Measurements from ENCODE around the gene ARSA.
"Not testable (repeated sequence)": the region's sequence is repeated elsewhere in the genome, so short reads cannot be mapped to it uniquely, and the experiment has no call there.

Gene ARSA

DNA sequence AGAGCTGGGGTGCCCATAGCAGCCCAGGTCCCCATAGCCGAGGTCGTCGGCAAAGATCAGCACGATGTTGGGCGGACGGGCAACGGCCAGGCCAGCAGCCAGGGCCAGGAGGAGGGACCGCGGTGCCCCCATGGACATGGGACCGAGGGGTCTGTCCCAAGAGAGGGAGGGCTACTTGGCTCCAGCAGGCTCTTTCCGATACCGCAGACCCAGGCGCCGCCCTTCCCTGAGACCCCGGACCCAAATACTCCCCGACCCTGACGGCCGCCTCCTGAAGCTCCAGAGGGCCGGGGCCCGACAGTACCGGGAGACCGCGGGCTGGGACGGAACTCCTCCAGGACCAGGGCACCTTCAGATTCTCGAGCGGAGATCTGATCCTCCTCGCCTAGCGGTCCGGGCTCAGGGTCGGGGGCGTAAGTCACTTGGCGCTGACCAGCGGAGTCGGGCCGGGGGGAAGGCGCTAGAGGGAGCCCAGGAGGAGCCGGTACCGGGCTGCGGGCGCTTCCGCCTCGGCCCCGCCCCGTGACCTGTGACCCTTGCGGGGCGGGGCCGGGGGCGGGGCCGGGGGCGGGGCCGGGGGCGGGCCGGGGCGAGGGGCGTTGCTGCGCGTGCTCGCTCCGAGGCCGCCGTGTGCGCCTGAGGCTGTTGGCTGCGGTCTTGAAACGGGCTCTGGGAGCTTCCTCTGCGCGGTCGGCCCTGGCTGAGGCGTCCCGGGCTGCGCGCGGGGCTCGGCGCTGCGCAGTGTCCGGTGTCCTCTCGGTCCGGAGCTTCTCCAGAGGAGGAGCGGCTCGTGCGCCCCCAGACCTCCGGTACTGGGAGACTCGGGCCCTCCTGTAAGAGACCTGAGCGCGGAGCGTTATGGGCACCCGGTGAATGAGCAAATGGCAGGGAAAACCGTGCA lies at the start of gene ARSA:
Gene ARSA (minus strand): TSS at position 511 of the 901 bp plus-strand sequence. CDS start 373 bp downstream, at position 138.
- no peak for FAIRE-seq

DNA sequence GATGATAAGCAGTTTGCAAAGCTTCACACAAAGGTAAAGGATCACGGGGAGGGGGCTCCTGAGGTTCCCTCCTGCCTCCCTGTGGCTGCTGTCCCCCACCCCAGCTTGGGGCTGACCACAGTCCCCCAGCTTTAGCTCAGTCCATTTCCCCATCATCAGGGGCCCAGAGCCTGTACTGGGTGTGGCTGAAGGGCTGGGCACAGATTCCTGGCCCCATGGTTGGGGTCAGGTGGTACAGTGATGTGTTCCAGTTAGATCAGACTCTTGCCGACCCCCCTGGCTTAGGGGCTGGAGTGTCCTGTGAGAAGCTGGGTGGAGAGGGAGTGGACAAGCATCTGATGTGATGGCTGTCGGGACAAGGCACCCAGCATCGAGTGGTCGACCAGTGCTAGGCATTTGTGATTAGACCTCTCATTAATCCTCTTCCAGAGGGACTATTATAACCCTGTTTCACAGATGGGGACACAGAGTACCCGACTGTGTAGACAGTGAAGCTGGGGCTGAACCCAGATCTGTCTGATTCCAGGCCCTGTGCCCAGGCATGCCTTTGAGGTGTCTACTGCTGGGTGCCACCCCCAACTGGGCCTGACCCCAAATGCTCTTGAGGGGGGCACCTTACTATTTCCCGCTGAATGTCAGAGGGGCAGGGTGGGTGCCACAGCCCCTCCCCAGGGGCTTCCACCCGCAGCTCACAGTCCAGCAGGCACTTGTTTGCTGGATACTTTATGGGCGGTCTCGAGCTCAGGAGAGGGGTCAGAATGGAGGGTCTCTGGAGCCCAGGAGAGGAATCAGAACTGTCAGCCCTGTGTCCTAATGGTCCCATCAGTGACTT lies 48.9 kb upstream of the ARSA start:
- no peak for FAIRE-seq

DNA sequence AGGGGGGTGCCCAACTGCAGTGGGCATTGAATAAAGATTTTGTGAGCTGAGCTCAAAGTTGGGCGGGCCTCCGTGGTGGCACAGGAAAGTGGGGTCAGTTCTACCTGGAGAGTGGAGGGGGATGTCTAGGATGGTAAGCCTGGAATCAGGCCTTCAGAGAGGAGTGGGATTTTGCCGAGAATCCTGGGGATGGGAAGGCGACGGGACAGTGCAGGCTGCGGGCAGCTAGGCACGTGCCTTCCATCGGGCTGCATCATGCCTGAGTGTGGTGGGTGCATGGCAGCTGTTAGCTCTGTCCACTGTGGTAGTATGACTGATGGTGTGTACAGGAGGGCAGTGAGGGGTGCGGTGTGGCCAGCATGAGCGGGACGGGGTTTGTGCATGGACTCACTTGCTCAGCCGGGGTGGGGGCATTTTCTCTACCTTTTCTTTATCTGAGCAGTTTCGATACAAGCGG lies 48.3 kb upstream of the ARSA start:
- no peak for FAIRE-seq

DNA sequence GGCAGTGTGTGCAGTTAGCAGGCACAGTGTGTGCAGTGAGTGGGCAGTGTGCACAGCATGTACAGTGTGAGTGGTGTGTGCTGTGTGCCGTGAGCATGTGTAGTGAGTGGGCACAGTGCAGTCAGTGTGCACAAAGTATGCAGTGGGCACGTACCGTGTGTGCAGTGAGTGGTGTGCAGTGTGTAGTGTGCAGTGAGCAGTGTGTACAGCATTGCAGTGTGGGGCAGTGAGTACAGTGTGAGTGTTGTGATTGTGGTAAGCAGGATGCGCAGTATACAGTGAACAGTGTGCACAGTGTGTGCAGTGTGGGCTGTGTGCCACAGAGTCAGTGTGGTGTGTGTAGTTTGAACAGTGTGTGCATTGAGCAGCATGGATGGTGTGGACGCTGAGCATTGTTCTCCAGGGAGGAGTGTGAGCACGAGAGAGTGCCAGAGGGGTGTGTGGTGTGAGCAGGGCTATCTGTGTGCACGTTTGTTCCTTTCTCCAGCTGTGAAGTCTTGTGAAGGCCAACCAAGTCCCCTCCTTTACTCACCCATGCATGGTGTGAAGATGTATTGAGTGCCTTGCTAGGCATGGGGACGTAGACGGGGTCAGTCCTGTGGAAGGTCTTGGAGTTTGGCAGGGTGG lies 47.7 kb upstream of the ARSA start:
- no peak for FAIRE-seq

DNA sequence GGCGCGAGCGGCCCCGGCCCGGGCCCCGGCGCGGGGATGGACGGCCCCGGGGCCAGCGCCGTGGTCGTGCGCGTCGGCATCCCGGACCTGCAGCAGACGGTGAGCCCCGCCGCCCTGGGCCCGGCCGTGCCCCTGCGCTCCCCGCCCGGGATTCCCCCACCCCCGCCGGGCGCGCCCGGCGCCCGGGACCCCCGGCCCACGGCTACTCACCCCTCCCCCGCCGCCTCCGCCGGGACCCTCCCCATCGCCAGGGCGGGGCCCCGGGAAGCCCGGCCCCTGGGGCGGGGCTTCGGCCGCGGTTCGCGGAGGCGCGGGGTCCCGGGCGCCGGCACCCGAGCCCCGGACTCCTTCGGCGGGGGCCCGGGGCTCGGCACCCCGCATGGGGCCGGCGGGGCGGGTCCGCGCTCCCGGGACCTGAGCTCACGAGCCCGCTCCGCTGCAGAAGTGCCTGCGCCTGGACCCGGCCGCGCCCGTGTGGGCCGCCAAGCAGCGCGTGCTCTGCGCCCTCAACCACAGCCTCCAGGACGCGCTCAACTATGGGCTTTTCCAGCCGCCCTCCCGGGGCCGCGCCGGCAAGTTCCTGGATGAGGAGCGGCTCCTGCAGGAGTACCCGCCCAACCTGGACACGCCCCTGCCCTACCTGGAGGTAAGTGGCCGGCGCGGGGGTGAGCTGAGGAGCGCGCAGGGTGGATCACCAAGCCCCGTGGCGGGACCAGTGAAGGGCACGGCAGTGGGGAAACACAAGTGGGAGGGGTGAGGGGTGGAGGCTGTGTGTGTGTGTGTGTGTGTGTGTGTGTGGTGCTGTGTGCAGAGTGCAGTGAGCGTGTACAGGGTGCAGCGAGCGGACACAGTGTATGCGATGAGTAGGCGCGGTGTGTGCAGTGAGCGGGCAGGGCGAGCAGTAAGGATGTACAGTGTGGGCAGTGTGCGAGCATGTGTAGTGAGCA lies 46.9 kb upstream of the ARSA start:
- FAIRE-seq: no peak

DNA sequence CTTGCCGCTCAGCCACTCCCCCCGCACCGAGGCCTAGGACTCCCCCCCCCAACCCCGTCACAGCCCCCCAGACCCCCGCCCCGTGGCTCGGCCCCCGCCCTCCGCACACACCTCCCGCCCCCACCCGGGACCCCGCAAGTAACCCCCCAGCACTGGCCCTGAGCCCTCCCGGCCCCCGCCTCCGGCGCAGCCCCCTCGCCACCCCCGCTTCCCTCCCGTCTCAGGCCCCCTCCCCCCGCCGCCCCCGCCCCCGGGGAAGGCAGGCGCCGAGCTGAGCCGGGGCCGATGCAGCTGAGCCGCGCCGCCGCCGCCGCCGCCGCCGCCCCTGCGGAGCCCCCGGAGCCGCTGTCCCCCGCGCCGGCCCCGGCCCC lies 46.2 kb upstream of the ARSA start:
- FAIRE-seq: no peak

DNA sequence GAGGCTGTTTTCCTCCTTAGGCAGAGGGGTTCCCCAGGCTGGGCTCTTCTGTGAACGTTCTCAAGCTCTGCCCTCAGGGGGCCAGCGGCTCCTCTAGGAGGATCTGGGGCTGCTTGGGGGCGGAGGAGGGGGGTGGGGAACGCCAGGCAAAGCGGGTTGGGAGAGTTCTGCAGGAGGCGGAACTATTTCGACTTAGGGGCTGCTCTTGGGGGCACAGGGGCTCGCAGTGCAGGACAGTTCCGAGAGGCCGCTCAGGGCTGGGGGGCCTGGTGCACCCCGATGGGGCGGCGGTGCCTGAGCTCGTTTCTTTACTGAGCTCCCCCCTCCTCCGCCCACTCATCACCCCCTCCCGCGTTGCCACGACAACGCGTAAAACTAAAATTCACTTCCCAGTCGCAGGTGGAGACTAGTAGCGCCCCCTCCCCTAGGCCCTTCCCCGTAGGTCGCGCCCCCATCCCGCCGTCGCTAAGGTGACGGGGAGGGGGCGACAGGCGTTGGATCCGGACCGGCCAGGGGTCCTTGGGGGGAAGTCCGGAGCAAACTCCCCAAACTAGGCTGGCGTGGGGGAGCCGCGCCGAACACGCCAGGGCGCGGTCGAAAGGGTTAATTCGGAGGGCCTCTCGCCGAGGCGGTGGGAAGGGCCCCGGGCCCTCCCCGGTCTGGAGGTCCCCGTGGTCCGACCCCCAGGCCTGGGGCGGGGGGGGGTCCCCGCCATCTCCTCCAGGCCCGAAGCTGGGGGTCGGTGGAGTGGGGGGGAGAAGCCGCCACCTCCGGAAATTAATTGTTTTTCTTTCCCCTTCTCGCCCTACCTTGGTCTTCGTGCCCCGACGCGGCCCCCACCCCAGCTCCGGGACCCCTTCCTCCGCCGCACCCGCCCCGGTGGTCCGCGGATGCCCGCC lies 45.5 kb upstream of the ARSA start:
- FAIRE-seq: no peak

DNA sequence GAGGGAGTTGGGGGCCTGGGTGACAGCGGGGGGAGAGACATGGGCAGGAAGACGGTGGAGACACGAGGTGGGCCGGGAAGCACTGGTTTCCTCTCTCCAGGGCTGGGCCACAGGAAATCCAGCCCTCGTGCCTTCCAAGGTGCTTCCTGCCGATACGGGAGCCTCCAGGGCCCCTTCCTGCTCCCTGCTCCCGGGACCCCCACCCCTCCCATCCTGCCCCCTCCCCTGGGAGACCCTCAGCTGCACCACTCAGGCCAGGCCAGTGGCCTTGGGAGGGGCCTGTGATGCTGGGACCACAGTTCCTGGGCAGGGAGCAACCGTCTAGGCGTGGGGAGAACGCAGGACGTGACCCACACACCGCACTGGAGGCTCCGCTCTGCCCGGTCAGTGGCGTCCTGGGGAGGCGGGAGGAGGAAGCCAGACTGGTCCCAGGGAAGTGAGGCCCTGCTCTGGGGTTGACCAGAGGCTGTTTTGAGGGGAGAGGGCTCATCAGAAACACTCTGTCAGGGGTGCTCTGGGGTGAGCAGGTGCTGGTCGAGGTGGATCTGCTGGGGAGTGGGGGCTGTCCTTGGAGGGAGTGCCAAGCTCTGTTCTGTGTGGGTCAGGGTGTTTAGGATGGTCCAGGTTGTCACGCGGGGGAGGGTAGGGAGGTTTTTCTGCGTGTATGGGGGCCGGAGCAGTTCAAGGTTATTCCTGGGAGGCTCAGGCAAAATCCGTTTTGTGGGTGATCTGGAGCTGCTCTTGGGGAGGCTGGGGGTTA lies 44.7 kb upstream of the ARSA start, which contains the start of gene SHANK3:
Gene SHANK3 (plus strand): TSS at position 353 of the 760 bp plus-strand sequence.
- FAIRE-seq: no peak

DNA sequence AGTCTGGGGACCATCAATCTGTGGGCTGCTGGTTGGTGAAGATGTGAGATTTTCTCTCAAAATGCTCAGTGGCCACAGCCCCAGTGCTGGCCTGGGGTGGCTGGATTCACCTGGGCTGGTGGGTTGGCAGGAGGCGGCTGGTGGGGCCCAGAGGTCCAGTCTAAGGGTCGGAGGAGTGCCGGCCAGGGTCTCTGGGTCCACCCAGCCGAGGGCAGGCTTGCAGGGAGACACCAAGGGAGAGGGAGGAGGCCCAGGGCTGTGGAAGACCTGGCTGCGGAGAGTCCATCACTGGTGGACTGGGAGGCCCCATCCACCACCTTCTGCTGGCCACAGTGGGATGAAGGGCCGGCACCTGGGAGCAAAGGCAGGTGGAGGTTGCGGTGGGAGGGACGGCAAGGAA lies 44.1 kb upstream of the ARSA start:
- no peak for FAIRE-seq

DNA sequence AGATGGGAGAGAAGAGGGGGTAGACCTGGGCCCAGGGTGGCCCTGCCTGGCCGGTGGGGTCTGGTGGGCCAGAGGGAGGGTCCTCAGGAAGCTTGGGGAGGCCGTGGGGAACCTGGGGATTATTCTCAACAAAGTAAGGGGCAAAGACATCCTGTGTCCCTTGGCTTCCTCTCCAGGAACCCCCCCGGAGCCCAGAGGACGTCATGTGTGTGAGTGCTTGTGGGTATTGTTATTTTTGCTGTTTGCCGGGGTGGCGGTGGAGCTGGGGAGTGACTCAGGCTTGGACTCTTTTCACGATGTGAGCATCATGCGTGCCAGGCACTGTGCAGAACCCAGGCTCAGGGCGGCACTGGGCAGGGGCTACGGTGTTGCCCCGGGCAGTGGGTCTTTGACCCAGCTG lies 43.7 kb upstream of the ARSA start:
- no peak for FAIRE-seq

DNA sequence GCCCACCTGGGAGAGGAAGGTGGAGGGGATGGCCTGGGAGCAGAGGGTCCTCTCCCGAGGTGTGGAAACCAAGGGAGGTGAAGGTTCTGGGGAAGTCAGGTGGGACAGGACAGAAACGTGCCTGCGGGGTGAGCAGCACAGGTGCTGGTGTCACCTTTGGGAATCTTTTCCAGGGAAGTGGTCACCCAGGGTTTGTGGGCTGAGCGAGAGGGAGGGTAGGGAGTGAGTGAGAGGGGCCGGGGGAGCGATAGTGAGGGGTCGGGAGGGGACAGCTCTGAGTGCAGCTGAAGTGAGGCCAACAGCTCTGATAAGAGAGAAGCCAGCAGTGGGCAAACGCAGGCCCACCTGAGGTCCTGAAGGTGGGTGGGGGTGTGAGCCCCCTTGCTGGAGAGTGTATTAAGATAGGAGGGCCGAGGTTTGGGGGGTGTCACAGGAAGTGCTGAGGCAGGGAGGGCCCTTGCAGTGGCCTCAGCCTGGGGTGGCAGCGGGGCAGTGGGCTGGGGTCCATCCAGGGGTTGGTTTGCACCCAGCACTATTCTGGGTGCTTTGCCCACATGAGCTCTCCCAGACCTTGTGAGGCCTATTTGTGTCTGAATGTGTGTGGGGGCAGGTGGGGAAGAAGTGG lies 43.1 kb upstream of the ARSA start:
- no peak for FAIRE-seq

DNA sequence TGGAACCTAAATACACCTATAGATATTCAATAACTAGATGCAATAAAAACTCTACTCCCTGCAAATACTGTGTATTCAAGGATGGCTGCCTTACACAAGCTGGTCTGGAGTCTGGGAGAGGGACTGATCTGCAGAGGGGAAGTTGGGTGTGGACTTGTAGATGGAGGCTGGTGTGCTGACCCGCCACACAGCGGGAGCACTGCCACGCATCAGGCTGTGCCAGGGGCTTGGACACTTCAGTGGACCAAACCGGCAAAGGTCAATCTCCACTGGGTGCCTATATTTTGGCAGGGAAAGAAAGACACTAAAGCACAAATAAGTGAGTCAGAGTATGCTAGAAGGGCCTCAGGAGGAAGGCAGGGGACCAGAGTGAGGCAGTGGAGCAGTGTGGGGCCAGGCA lies 42.6 kb upstream of the ARSA start:
- no peak for FAIRE-seq

DNA sequence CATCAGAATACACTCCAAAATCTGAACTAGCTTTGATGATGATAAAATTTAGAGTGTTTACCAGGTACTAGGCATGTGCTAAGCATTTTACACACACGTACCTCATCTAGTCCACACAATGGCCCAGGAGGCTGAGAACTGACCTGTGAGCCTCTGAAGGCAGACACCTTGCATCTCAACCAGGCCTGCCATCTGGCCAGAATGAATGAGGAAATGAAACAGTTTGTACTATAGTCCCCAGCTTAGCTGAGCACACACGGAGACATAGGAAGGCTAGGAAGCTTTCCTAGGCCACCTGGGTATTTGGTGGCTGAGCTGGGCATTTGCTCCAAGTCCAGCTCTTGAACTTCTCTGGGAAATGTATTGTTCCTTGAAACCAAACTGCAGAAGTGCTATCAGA lies 37.8 kb upstream of the ARSA start:
- FAIRE-seq: no peak

DNA sequence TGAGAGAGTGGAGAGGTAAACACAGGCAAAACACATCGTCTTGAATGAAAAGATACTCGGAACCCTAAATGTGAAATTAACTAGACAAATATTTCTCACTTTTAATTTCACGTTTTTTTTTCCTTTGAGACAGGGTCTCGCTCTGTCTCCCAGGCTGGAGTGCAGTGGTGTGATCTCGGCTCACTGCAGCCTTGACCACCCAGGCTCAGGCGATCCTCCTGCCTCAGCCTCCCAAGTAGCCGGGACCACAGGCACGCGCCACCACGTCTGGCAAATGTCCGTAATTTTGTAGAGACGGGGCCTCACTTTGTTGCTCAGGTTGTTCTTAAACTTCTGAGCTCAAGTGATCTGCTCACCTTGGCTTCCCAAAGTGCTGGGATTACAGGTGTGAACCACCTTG lies 37.3 kb upstream of the ARSA start:
- no peak for FAIRE-seq

DNA sequence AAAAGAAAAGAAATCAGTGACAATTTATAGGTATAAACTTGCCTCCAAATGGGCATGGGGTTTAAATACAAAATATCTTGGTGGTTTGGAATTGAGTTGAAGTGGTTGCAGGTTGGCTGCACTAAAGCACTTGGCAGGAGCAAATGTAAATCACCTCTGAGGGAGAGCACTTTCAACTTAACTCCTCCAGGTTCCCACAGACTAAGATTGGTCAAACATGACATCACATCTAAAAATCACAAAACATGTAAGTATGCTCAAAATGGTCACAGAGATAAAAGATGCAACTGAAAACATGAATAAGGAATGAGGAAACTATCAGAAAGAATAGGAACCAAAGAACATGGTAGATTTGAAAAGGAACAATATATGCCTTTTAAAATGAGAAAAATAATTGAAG lies 32.4 kb upstream of the ARSA start:
- no peak for FAIRE-seq

DNA sequence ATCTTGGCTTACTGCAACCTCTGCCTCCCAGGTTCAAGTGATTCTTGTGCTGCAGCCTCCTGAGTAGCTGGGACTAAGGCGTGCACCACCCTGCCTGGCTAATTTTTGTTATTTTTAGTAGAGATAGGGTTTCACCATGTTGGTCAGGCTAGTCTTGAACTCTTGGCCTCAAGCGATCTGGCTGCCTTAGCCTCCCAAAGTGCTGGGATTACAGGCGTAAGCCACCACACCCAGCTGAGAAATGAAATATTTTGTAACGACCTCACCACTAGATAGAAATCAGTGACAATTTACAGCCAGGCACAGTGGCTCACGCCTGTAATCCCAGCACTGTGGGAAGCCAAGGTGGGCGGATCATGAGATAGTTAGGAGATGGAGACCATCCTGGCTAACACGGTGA lies 31.8 kb upstream of the ARSA start:
- not testable (repeated sequence) for FAIRE-seq

DNA sequence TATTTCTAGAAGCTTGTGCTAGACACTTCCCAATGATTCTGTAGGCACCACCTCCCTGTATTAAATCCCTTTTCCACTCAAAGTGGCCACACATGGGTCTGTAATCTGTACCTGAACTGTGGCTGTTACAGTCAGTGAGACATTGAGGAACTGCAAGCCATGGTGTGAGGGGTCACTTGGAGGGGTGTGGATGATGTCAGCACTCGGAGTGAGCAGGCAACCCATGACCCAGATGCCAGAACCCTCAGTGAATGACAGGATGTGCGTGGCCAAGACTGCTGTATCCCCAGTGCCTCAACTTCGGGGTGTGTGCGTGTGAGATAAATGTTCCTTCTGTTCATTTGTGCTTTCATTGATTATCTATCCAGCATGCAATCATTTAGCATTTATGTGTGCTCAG lies 30.0 kb upstream of the ARSA start:
- no peak for FAIRE-seq

DNA sequence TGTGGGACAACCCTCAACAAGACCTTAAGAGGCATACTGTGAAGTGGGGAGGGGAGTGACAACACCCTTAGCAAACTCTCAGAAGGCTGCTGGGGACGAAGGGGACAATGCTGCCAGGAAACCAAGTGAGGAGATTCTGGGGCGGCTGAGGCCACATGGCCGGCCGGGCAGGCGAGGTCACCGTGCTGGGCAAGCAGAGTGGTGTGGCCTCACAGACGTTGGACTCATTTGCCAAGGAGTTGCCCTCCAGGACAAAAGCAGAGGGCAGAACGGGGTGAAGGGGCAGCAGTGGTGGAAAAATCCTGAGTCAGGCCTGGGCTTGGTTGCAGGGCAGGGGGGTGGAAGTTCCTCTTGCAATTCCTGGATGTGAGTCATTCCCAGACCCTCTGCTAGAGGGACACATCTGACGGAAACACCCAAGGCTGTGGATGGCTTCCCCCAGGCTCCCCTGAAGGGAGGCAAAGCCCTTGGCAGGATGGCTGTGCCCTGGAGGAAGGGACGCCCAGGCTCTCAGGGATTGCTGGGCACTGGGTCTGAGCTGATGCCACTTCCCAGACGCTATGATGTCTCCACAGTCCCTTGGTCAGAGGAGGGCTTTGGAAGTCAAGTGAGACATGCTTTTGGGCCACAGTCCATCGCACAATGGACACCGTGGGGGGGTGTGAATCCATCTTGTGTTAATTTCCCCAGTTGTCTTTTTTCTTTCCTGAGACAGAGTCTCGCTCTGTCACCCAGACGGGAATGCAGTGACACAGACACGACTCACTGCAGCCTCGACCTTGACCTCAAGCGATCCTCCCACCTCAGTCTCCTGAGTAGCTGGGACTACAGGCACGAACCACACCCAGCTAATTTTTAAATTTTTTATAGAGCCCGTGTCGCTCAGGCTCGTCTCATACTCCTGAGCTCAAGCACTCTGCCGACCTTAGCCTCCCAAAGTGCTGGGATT lies 28.4 kb upstream of the ARSA start:
- no peak for FAIRE-seq

DNA sequence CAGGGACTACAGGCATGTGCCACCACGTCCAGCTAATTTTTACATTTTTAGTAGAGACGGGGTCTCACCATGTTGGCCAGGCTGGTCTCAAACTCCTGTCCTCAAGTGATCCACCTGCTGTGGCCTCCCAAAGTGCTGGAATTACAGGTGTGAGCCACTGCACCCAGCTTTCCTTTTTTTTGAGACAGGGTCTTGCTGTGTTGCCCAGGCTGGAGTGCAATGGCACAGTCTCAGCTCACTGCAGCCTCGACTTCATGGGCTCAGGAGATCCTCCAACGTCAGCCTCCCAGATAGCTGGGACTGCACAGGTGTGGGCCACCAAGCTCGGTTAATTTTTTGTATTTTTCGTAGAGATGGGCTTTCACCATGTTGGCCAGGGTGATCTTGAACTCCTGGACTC lies 26.7 kb upstream of the ARSA start:
- not testable (repeated sequence) for FAIRE-seq

All from A204.1 (cell line).